COLO668 (cell line): Measurements from ENCODE around the gene STAC3.

Experiments
- DNase-seq: peaks from one replicate; lab custom pipeline; 2025; ENCODE audit not compliant: unreplicated experiment; lab: John Stamatoyannopoulos, UW

The STAC3 gene

GRCh38 chr12:57195186-57195585, 55.8 kb downstream of the STAC3 start:
- no peak for DNase-seq

- peak; percentile 45 for DNase-seq
Measured at GRCh38 chr12:57194253-57194652, 56.7 kb downstream of the STAC3 start.

- DNase-seq, result peak; percentile 33
Measured at GRCh38 chr12:57193706-57194245, 57.2 kb downstream of the STAC3 start.
